Measurements from ENCODE around the gene SYT6. TPM values are rescaled to one million over a fixed set of nuclear protein-coding genes. Genes with fewer than 3 reads are reported as not detected.

SYT6 gene
- total and polyA plus RNA-seq, 2 experiments from 2014 or later: 1.2 to 2.6 TPM

DNA sequence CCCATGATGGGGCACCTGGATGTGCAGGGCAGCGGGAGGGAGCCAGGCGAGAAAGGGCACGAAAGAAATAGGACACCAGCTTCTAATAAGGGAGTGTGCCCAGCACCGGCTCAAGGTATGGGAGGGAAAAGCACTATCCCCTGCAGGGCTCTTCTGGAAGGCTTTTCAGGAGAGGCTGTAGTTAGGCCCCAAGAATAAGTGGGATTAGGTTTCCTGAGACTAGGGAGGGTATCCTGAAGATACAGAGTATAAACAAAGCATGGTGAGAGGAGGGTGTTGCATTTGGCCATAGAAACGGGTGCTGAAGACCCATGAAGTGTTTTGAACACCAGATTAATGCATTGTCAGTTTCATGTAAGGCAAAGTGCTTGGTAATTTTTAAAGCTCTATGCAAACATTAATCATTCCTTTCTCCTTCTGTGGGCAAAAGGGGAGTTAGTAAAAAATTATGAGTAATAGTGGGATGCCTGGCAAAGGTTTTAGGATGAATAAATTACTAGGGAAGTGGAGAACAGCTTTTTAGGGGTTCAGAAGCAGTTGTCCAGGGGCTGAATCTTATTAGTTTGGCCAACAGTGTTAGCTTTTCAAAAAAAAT is 74.0 kb downstream of the SYT6 start:
- no peak for DNase-seq (ENCODE audit: low spot score)
- no peaks in the 10 kb centered on the region for H4K20me1 ChIP-seq (ENCODE audit: insufficient read depth, poor library complexity, severe bottlenecking)
- WGBS (ENCODE audit: low lambda C conversion rate, missing lambda C conversion rate): 85% methylated on average over 5 of the region's 5 CpGs

DNA sequence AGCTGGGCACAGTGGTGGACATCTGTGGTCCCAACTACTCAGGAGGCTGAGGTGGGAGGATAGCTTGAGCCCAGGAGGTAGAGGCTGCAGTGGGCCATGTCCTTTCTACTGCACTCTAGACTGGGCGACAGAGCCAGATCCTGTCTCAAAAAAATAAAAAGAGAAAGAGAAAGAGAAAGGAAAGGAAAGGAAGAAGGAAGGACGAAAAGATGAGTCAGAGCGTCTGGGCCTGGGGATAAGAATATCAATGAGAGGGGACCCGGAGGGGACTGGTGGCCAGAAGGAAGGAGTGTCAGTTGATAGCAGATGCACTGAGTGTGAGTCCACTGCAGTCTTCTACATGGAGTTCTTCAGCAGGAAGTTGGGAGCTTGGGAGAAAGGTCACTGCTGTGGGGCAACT is 75.6 kb downstream of the SYT6 start:
- H3K9me2 ChIP-seq (replicated peaks; ENCODE audit: insufficient read depth): no peaks in the 10 kb centered on the region
- H3K4me2 ChIP-seq: no peak overlapping the region
- H3K27ac ChIP-seq: no peak overlapping the region
- WGBS (ENCODE audit: low lambda C conversion rate, missing lambda C conversion rate): 88% methylated on average over 4 of the region's 4 CpGs
- no peaks in the 10 kb centered on the region for H3K9me3 ChIP-seq (ENCODE audit: low read depth)
- DNase-seq (ENCODE audit: low spot score): no peak
- no peak overlapping the region for H3K4me3 ChIP-seq
- H3K79me2 ChIP-seq: no peaks in the 10 kb centered on the region
- peaks cover 23% of the 10 kb centered on the region for H3K4me1 ChIP-seq (ENCODE audit: insufficient read depth)
- TF ChIP-seq, protein P1, sequence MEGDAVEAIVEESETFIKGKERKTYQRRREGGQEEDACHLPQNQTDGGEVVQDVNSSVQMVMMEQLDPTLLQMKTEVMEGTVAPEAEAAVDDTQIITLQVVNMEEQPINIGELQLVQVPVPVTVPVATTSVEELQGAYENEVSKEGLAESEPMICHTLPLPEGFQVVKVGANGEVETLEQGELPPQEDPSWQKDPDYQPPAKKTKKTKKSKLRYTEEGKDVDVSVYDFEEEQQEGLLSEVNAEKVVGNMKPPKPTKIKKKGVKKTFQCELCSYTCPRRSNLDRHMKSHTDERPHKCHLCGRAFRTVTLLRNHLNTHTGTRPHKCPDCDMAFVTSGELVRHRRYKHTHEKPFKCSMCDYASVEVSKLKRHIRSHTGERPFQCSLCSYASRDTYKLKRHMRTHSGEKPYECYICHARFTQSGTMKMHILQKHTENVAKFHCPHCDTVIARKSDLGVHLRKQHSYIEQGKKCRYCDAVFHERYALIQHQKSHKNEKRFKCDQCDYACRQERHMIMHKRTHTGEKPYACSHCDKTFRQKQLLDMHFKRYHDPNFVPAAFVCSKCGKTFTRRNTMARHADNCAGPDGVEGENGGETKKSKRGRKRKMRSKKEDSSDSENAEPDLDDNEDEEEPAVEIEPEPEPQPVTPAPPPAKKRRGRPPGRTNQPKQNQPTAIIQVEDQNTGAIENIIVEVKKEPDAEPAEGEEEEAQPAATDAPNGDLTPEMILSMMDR (IDR thresholded peaks at IDR 0.05; ENCODE audit: poor library complexity): no peak
- no peak for TF ChIP-seq EZH2 (IDR thresholded peaks at IDR 0.05; ENCODE audit: borderline replicate concordance)
- no peak for TF ChIP-seq EZH2phosphoT487 (IDR thresholded peaks at IDR 0.05; ENCODE audit: low read depth, severe bottlenecking, unreplicated experiment)
- no peaks in the 10 kb centered on the region for H3K36me3 ChIP-seq (replicated peaks; ENCODE audit: insufficient read depth, low read depth)
- H3K27me3 ChIP-seq: no peaks in the 10 kb centered on the region
- no peak overlapping the region for H2AFZ ChIP-seq
- no peaks in the 10 kb centered on the region for H4K20me1 ChIP-seq (ENCODE audit: insufficient read depth, poor library complexity, severe bottlenecking)

More for the DNA sequence above, 74.0 kb downstream of the SYT6 start:
- Histone ChIP-seq H2AFZ (no peak overlapping the region), H3K9me2 (replicated peaks; ENCODE audit: insufficient read depth) (no peaks in the 10 kb centered on the region), H3K4me1 (ENCODE audit: insufficient read depth) (peaks cover 25% of the 10 kb centered on the region), H3K79me2 (no peaks in the 10 kb centered on the region), H3K4me3 (no peak overlapping the region), H3K27me3 (no peaks in the 10 kb centered on the region), H3K9me3 (ENCODE audit: low read depth) (no peaks in the 10 kb centered on the region), H3K36me3 (replicated peaks; ENCODE audit: insufficient read depth, low read depth) (no peaks in the 10 kb centered on the region), H3K4me2 (no peak overlapping the region), H3K27ac (no peak overlapping the region)
- TF ChIP-seq EZH2 (IDR thresholded peaks at IDR 0.05; ENCODE audit: borderline replicate concordance) (no peak), EZH2phosphoT487 (IDR thresholded peaks at IDR 0.05; ENCODE audit: low read depth, severe bottlenecking, unreplicated experiment) (no peak)
- TF ChIP-seq, protein P1 (IDR thresholded peaks at IDR 0.05; ENCODE audit: poor library complexity): no peak

DNA sequence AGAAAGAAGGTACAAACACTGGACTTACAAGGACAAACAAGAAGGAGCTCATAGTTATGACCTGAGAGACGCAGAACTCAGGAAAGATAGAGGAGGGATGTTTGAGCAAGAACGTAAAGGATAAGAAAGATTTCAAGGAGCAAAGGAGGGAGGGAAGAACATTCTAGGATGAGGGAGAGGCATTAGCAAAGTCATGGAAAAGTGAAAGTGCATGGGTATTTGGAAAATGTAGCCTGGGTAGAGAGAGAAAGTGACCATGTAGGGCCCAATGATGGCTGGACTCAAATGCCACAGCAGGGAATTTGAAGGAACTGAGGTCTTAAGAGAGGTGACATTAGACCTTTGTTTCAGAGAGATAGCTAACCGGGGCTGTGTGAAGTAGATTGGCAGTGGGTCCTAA is 76.5 kb downstream of the SYT6 start:
- no peaks in the 10 kb centered on the region for H4K20me1 ChIP-seq (ENCODE audit: insufficient read depth, poor library complexity, severe bottlenecking)
- no peaks in the 10 kb centered on the region for H3K9me2 ChIP-seq (replicated peaks; ENCODE audit: insufficient read depth)
- no peak for DNase-seq (ENCODE audit: low spot score)
- no peak overlapping the region for H3K4me2 ChIP-seq
- peaks cover 15% of the 10 kb centered on the region for H3K4me1 ChIP-seq (ENCODE audit: insufficient read depth)
- no peak overlapping the region for H3K27ac ChIP-seq
- no peaks in the 10 kb centered on the region for H3K79me2 ChIP-seq
- peaks cover 4% of the 10 kb centered on the region for H3K9me3 ChIP-seq (ENCODE audit: low read depth)
- no peak overlapping the region for H2AFZ ChIP-seq
- no peaks in the 10 kb centered on the region for H3K27me3 ChIP-seq
- TF ChIP-seq, protein P1 (IDR thresholded peaks at IDR 0.05; ENCODE audit: poor library complexity): no peak
- TF ChIP-seq EZH2 (IDR thresholded peaks at IDR 0.05; ENCODE audit: borderline replicate concordance) (no peak), EZH2phosphoT487 (IDR thresholded peaks at IDR 0.05; ENCODE audit: low read depth, severe bottlenecking, unreplicated experiment) (no peak)
- WGBS (ENCODE audit: low lambda C conversion rate, missing lambda C conversion rate): 82% methylated on average over 3 of the region's 3 CpGs
- no peaks in the 10 kb centered on the region for H3K36me3 ChIP-seq (replicated peaks; ENCODE audit: insufficient read depth, low read depth)
- H3K4me3 ChIP-seq: no peak overlapping the region

Measured in hepatocyte (in vitro differentiated cells).